ENCODE results near the gene CD151.

Gene CD151

GRCh38 chr11:815675-816432 lies 16.9 kb upstream of the CD151 start:
- DNase-seq: no peak

- no peak for DNase-seq
These were observed 16.3 kb upstream of the CD151 start for GRCh38 chr11:816433-816779.

- no peak for DNase-seq
These were observed 14.2 kb upstream of the CD151 start, which contains the start of gene PNPLA2 for GRCh38 chr11:818396-819128. Gene PNPLA2 (plus strand): TSS chr11:818914. CDS start chr11:819719, 805 bp downstream.

GRCh38 chr11:819129-819931 lies 13.4 kb upstream of the CD151 start:
- peak; percentile 91 for DNase-seq

- DNase-seq: peak; percentile 93
These were observed 12.7 kb upstream of the CD151 start for GRCh38 chr11:819943-820649.

GRCh38 chr11:820655-821511 lies 11.9 kb upstream of the CD151 start:
- DNase-seq: no peak

- no peak for DNase-seq
These were observed 11.0 kb upstream of the CD151 start for GRCh38 chr11:821512-822371.

GRCh38 chr11:823441-824291 lies 9.1 kb upstream of the CD151 start:
- no peak for DNase-seq

GRCh38 chr11:824292-824880 lies 8.4 kb upstream of the CD151 start:
- no peak for DNase-seq

GRCh38 chr11:824942-825341 lies 7.8 kb upstream of the CD151 start:
- DNase-seq: no peak

- DNase-seq: no peak
These were observed 7.2 kb upstream of the CD151 start for GRCh38 chr11:825366-826226.

- no peak for DNase-seq
These were observed 6.5 kb upstream of the CD151 start for GRCh38 chr11:826227-826621.

GRCh38 chr11:826836-827145 lies 6.0 kb upstream of the CD151 start:
- no peak for DNase-seq

- no peak for DNase-seq
These were observed 5.4 kb upstream of the CD151 start for GRCh38 chr11:827146-827896.

- no peak for DNase-seq
These were observed 4.9 kb upstream of the CD151 start, which contains the start of gene CRACR2B for GRCh38 chr11:827897-828192. Gene CRACR2B (plus strand): TSS chr11:827919. CDS start chr11:828608, 689 bp downstream.

GRCh38 chr11:828506-829175 lies 4.1 kb upstream of the CD151 start:
- DNase-seq: no peak

GRCh38 chr11:829176-829846 lies 3.4 kb upstream of the CD151 start:
- no peak for DNase-seq

Measured in activated CD4-positive, alpha-beta T cell treated with anti-CD3 and anti-CD28 coated beads, Interleukin-2, amount 50 U/mL, for 16 hours (primary cell).